Hepatocyte (in vitro differentiated cells): ENCODE measurements around the gene SNX20. TPM values are rescaled to one million over a fixed set of nuclear protein-coding genes. Genes with fewer than 3 reads are reported as not detected.

Source experiments
- DNase-seq: peaks from one replicate; pipeline ENCODE4 v3.0.0-alpha.2; 2016; ENCODE audit warnings: low spot score
- H2AFZ ChIP-seq: fragments of 200-600 bp; sonication (generic); 2 replicates; pipeline ENCODE4 v1.6.0; 2016; ENCODE audit warnings: antibody characterized with exemption, mild to moderate bottlenecking
- H3K27ac ChIP-seq: fragments of 200-600 bp; sonication (generic); 2 replicates; pipeline ENCODE4 v1.5.1; 2016; ENCODE audit warnings: mild to moderate bottlenecking
- H3K27me3 ChIP-seq: fragments of 200-600 bp; sonication (generic); 2 replicates; pipeline ENCODE4 v1.6.1; 2016
- H3K36me3 ChIP-seq: fragments of 200-600 bp; sonication (generic); replicated peaks from 2 replicates; pipeline ENCODE4 v1.5.1; 2016; ENCODE audit warnings: low read depth; ENCODE audit not compliant: insufficient read depth
- H3K4me1 ChIP-seq: fragments of 200-600 bp; sonication (generic); 2 replicates; pipeline ENCODE4 v1.5.1; 2016; ENCODE audit warnings: mild to moderate bottlenecking, moderate library complexity; ENCODE audit not compliant: insufficient read depth
- H3K4me2 ChIP-seq: fragments of 200-600 bp; sonication (generic); 2 replicates; pipeline ENCODE4 v1.6.0; 2016
- H3K4me3 ChIP-seq: fragments of 200-600 bp; sonication (generic); 2 replicates; pipeline ENCODE4 v1.5.1; 2016; ENCODE audit warnings: mild to moderate bottlenecking
- H3K79me2 ChIP-seq: fragments of 200-600 bp; sonication (generic); 2 replicates; pipeline ENCODE4 v1.6.0; 2017; ENCODE audit warnings: mild to moderate bottlenecking
- H3K9me2 ChIP-seq: fragments of 200-600 bp; sonication (generic); replicated peaks from 2 replicates; pipeline ENCODE4 v1.6.0; 2017; ENCODE audit warnings: mild to moderate bottlenecking; ENCODE audit not compliant: insufficient read depth
- H3K9me3 ChIP-seq: fragments of 200-600 bp; sonication (generic); 2 replicates; pipeline ENCODE4 v1.5.1; 2016; ENCODE audit warnings: low read depth, mild to moderate bottlenecking
- H4K20me1 ChIP-seq: fragments of 200-600 bp; sonication (generic); 2 replicates; pipeline ENCODE4 v1.6.0; 2016; ENCODE audit warnings: mild to moderate bottlenecking; ENCODE audit not compliant: insufficient read depth, poor library complexity, severe bottlenecking
- EZH2 ChIP-seq: fragments of 200-600 bp; sonication (generic); IDR thresholded peaks from 2 replicates; pipeline ENCODE4 v1.6.1; 2016; ENCODE audit warnings: antibody characterized with exemption, mild to moderate bottlenecking, borderline replicate concordance
- EZH2phosphoT487 ChIP-seq: fragments of 200-600 bp; sonication (generic); IDR thresholded peaks from one replicate; pipeline ENCODE4 v1.6.1; 2018; ENCODE audit warnings: antibody characterized with exemption, mild to moderate bottlenecking, low read depth, moderate library complexity; ENCODE audit not compliant: unreplicated experiment, severe bottlenecking
- WGBS: methylation state at CpG from one replicate; pipeline ENCODE4 v1.1.6; 2016; ENCODE audit warnings: low lambda C conversion rate; ENCODE audit errors: missing lambda C conversion rate; 5-methylcytosine and 5-hydroxymethylcytosine counted together
- polyA plus RNA-seq: library from polyadenylated mRNA; unstranded; fragments of >200 nt; fragmentation: Nextera tagmentation; extraction: Ambion mirVana; gene quantifications from 2 replicates; pipeline ENCODE4 v1.2.1, GENCODE V29; 2016
- total RNA-seq: library from RNA; depleted of rRNA; stranded (reverse); fragments of >200 nt; gene quantifications from 2 replicates; pipeline ENCODE4 v1.2.3, GENCODE V29; 2014
- TF ChIP-seq, protein P1 (sequence below): fragments of 200-600 bp; sonication (generic); IDR thresholded peaks from 2 replicates; pipeline ENCODE4 v1.5.1; 2016; ENCODE audit warnings: antibody characterized with exemption, mild to moderate bottlenecking; ENCODE audit not compliant: poor library complexity

The SNX20 gene
- total and polyA plus RNA-seq, 2 experiments from 2014 or later = not detected

DNA sequence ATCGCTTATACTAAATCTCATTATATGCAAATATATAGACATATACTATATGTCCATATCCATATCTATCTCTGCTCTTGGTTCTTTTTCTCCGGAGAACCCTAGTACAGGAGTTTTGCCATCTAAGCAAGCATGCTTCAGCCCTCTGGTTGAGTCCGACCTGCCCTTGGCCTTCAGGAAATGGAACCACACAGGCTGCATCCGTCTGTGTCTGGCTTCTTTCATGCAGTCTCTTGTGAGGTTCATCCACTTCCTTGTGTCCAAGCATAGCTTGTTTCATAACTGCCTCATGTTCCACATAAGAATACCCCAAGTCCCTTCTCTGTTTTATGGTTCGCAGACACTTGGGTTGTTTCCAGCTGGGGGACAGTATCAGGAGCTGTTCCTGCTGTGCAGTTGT, 16.8 kb downstream of the SNX20 start:
- no peak overlapping the region for H3K4me3 ChIP-seq
- H3K9me2 ChIP-seq = no peaks in the 10 kb centered on the region
- 93% methylated on average over 5 of the region's 5 CpGs for WGBS
- no peaks in the 10 kb centered on the region for H3K4me1 ChIP-seq
- no peak overlapping the region for H3K27ac ChIP-seq
- no peaks in the 10 kb centered on the region for H3K79me2 ChIP-seq
- no peak for TF ChIP-seq EZH2phosphoT487
- no peak for TF ChIP-seq EZH2
- TF ChIP-seq, protein P1, sequence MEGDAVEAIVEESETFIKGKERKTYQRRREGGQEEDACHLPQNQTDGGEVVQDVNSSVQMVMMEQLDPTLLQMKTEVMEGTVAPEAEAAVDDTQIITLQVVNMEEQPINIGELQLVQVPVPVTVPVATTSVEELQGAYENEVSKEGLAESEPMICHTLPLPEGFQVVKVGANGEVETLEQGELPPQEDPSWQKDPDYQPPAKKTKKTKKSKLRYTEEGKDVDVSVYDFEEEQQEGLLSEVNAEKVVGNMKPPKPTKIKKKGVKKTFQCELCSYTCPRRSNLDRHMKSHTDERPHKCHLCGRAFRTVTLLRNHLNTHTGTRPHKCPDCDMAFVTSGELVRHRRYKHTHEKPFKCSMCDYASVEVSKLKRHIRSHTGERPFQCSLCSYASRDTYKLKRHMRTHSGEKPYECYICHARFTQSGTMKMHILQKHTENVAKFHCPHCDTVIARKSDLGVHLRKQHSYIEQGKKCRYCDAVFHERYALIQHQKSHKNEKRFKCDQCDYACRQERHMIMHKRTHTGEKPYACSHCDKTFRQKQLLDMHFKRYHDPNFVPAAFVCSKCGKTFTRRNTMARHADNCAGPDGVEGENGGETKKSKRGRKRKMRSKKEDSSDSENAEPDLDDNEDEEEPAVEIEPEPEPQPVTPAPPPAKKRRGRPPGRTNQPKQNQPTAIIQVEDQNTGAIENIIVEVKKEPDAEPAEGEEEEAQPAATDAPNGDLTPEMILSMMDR = no peak
- H3K27me3 ChIP-seq = no peaks in the 10 kb centered on the region
- no peaks in the 10 kb centered on the region for H3K9me3 ChIP-seq
- no peaks in the 10 kb centered on the region for H4K20me1 ChIP-seq
- no peak for DNase-seq
- no peak overlapping the region for H3K4me2 ChIP-seq
- no peaks in the 10 kb centered on the region for H3K36me3 ChIP-seq
- no peak overlapping the region for H2AFZ ChIP-seq

DNA sequence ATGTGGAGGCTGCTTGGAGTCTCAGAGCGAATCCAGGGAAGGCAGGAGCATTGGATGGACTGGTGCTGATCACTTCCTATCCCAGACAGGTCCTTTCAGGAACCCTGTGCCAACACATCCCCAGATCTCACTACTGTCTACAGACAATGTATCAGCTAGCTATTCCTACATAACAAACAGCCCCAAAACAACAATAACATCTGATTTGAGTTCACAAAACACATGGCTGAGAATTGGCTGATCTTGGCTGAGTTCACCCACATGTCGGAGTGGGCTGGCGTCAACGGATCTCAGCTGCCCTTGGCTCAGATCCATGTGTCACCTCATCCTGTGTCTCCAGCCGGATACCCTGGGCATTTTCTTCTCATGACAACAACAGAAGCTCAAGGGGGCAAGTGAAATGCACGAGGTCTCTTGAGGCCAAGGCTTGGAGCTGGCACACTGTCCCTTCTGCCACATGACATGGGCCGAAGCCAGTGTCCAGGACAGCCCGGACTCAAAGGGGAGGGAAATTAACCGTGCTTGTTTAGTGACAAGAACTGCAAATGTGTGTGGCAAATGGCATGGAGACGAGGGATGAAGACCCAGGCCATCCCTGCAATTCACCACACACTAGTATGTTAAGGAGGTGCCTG, 18.7 kb downstream of the SNX20 start:
- Histone ChIP-seq H4K20me1 (no peaks in the 10 kb centered on the region), H2AFZ (no peak overlapping the region), H3K27ac (no peak overlapping the region), H3K9me3 (no peaks in the 10 kb centered on the region), H3K4me1 (no peaks in the 10 kb centered on the region), H3K27me3 (no peaks in the 10 kb centered on the region), H3K4me3 (no peak overlapping the region), H3K79me2 (no peaks in the 10 kb centered on the region), H3K9me2 (no peaks in the 10 kb centered on the region), H3K4me2 (no peak overlapping the region), H3K36me3 (no peaks in the 10 kb centered on the region)
- WGBS = 89% methylated on average over 10 of the region's 10 CpGs
- TF ChIP-seq EZH2phosphoT487 = no peak
- TF ChIP-seq EZH2 = no peak
- TF ChIP-seq, protein P1 = no peak
- no peak for DNase-seq

DNA sequence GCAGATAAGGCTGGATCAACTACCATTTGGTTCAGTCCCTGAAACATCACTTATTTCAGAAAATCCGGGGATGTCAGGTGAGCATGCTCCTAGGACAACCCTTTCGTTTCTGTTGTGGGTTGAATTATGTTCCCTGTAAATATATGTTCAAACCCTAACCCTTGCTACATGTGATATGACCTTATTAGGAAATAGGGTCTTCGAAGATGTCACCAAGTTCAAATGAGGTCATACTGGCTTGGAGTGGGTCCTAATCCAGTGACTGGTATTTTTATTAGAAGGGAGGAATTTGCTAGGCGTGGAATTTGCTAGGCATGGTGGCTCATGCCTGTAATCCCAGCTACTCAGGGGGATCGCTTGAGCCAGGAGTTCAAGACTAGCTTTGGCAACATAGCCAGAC, 21.3 kb downstream of the SNX20 start:
- no peak overlapping the region for H3K4me2 ChIP-seq
- TF ChIP-seq, protein P1 = no peak
- TF ChIP-seq EZH2 (no peak), EZH2phosphoT487 (no peak)
- WGBS = 74% methylated on average over 5 of the region's 5 CpGs

More for the DNA sequence above, 21.3 kb downstream of the SNX20 start:
- Histone ChIP-seq H3K27ac (no peak overlapping the region), H3K9me2 (no peaks in the 10 kb centered on the region), H2AFZ (no peak overlapping the region), H3K4me1 (no peaks in the 10 kb centered on the region), H3K79me2 (no peaks in the 10 kb centered on the region), H3K9me3 (no peaks in the 10 kb centered on the region), H3K4me3 (no peak overlapping the region), H3K36me3 (no peaks in the 10 kb centered on the region), H4K20me1 (no peaks in the 10 kb centered on the region), H3K27me3 (no peaks in the 10 kb centered on the region)
- DNase-seq = no peak
